H9 (cell line): ENCODE data around the gene PARM1. TPM values are rescaled to one million over a fixed set of nuclear protein-coding genes. Genes with fewer than 3 reads are reported as not detected.
A peak's percentile ranks its signal among the peaks of the same experiment; 100 is the strongest.

ENCODE experiments used
- DNase-seq: peaks from one replicate; pipeline ENCODE4 v3.0.0-alpha.2; 2017
- H2AFZ ChIP-seq: one replicate; pipeline ENCODE4 v1.6.1; 2013; ENCODE audit warnings: mild to moderate bottlenecking, low read length, control low read depth, moderate library complexity
- H2AK5ac ChIP-seq: 2 replicates; pipeline ENCODE4 v1.6.1; 2013; ENCODE audit warnings: low read length, control low read depth, mixed read lengths; ENCODE audit not compliant: insufficient read length
- H2BK120ac ChIP-seq: one replicate; pipeline ENCODE4 v1.6.1; 2013; ENCODE audit warnings: low read depth, mild to moderate bottlenecking, low read length, control low read depth, inconsistent platforms; ENCODE audit not compliant: poor library complexity, severe bottlenecking
- H2BK12ac ChIP-seq: 2 replicates; pipeline ENCODE4 v1.6.1; 2013; ENCODE audit warnings: low read length, control low read depth, mixed read lengths, low read depth; ENCODE audit not compliant: insufficient read length
- H2BK15ac ChIP-seq: 2 replicates; pipeline ENCODE4 v1.6.1; 2013; ENCODE audit warnings: low read depth, low read length, control low read depth
- H2BK20ac ChIP-seq: one replicate; pipeline ENCODE4 v1.6.1; 2013; ENCODE audit warnings: low read depth, mild to moderate bottlenecking, low read length, control low read depth, inconsistent platforms; ENCODE audit not compliant: poor library complexity, severe bottlenecking
- H2BK5ac ChIP-seq: 2 replicates; pipeline ENCODE4 v1.6.1; 2013; ENCODE audit warnings: low read length, control low read depth, mixed read lengths; ENCODE audit not compliant: insufficient read length
- H3K14ac ChIP-seq: 2 replicates; pipeline ENCODE4 v1.6.1; 2013; ENCODE audit warnings: low read length, control low read depth; ENCODE audit not compliant: insufficient read depth
- H3K18ac ChIP-seq: 2 replicates; pipeline ENCODE4 v1.6.1; 2013; ENCODE audit warnings: low read depth, mild to moderate bottlenecking, mixed read lengths, low read length, control low read depth; ENCODE audit not compliant: insufficient read length
- H3K23ac ChIP-seq: 2 replicates; pipeline ENCODE4 v1.6.1; 2013; ENCODE audit warnings: low read length, control low read depth, mixed read lengths, low read depth; ENCODE audit not compliant: insufficient read length
- H3K23me2 ChIP-seq: 2 replicates; pipeline ENCODE4 v1.6.1; 2013; ENCODE audit warnings: low read depth, mild to moderate bottlenecking, mixed read lengths, low read length, control low read depth; ENCODE audit not compliant: insufficient read length, poor library complexity, severe bottlenecking
- H3K27ac ChIP-seq: 2 replicates; pipeline ENCODE4 v1.5.1; 2013; ENCODE audit warnings: low read length, control low read depth, mixed read lengths, low read depth; ENCODE audit not compliant: insufficient read length
- H3K27me3 ChIP-seq: 2 replicates; pipeline ENCODE4 v1.6.1; 2013; ENCODE audit warnings: low read length, control low read depth, inconsistent platforms; ENCODE audit not compliant: insufficient read depth
- H3K4ac ChIP-seq: 2 replicates; pipeline ENCODE4 v1.6.1; 2013; ENCODE audit warnings: low read depth, mild to moderate bottlenecking, control low read depth, inconsistent platforms, low read length, moderate library complexity
- H3K4me1 ChIP-seq: 2 replicates; pipeline ENCODE4 v1.6.1; 2013; ENCODE audit warnings: low read length, control low read depth, inconsistent platforms; ENCODE audit not compliant: insufficient read depth
- H3K4me2 ChIP-seq: 2 replicates; pipeline ENCODE4 v1.6.1; 2013; ENCODE audit warnings: low read length, control low read depth, mixed read lengths; ENCODE audit not compliant: insufficient read length, insufficient read depth
- H3K56ac ChIP-seq: 2 replicates; pipeline ENCODE4 v1.6.1; 2013; ENCODE audit warnings: low read depth, mild to moderate bottlenecking, mixed read lengths, low read length, control low read depth; ENCODE audit not compliant: insufficient read length
- H3K79me1 ChIP-seq: 2 replicates; pipeline ENCODE4 v1.6.1; 2013; ENCODE audit warnings: low read depth, mild to moderate bottlenecking, moderate library complexity, low read length, control low read depth, inconsistent platforms; ENCODE audit not compliant: insufficient read depth, poor library complexity, severe bottlenecking
- H3K79me2 ChIP-seq: 2 replicates; pipeline ENCODE4 v1.6.1; 2013; ENCODE audit warnings: low read length, control low read depth, inconsistent platforms; ENCODE audit not compliant: insufficient read depth
- H3K9ac ChIP-seq: 2 replicates; pipeline ENCODE4 v1.6.1; 2013; ENCODE audit warnings: low read length, control low read depth, mixed read lengths; ENCODE audit not compliant: insufficient read length; ENCODE audit errors: extremely low read depth
- H3K9me3 ChIP-seq: one replicate; pipeline ENCODE4 v1.6.1; 2013; ENCODE audit warnings: low read depth, low read length, inconsistent platforms; ENCODE audit not compliant: control insufficient read depth
- H3T11ph ChIP-seq: one replicate; pipeline ENCODE4 v1.6.1; 2013; ENCODE audit warnings: mild to moderate bottlenecking, low read length, control low read depth, inconsistent platforms
- H4K20me1 ChIP-seq: one replicate; pipeline ENCODE4 v1.6.1; 2013; ENCODE audit not compliant: control insufficient read depth, insufficient read length, insufficient read depth
- H4K5ac ChIP-seq: 2 replicates; pipeline ENCODE4 v1.6.1; 2013; ENCODE audit warnings: low read depth, mild to moderate bottlenecking, mixed read lengths, low read length, control low read depth; ENCODE audit not compliant: insufficient read length
- H4K8ac ChIP-seq: replicated peaks from 2 replicates; pipeline ENCODE4 v1.6.1; 2013; ENCODE audit warnings: low read length, control low read depth, mixed read lengths, low read depth; ENCODE audit not compliant: insufficient read length
- H4K91ac ChIP-seq: 2 replicates; pipeline ENCODE4 v1.6.1; 2013; ENCODE audit warnings: low read depth, mild to moderate bottlenecking, moderate library complexity, mixed read lengths, low read length, control low read depth; ENCODE audit not compliant: insufficient read length
- H3K27ac Mint-ChIP-seq, 3 experiments: 2 replicates in 2 of 3; 3 replicates in 1 of 3; pipeline ENCODE4 v1.8.0; 2020 to 2021; ENCODE audit warnings: mixed read lengths in 3 of 3, mild to moderate bottlenecking in 1 of 3, moderate library complexity in 1 of 3
- H3K27me3 Mint-ChIP-seq: 2 replicates; pipeline ENCODE4 v1.8.0; 2021; ENCODE audit warnings: low read depth, mild to moderate bottlenecking, moderate library complexity, mixed read lengths
- H3K36me3 Mint-ChIP-seq, 3 experiments: 2 replicates in 2 of 3; 3 replicates in 1 of 3; pipeline ENCODE4 v1.8.0; 2020 to 2021; ENCODE audit warnings: low read depth in 3 of 3, mixed read lengths in 3 of 3; ENCODE audit not compliant: insufficient read depth in 1 of 3
- H3K4me1 Mint-ChIP-seq, 2 experiments: 2 replicates each; pipeline ENCODE4 v1.8.0; 2020; ENCODE audit warnings: mixed read lengths in 2 of 2
- H3K4me3 Mint-ChIP-seq, 2 experiments: 2 replicates in 1 of 2; 3 replicates in 1 of 2; pipeline ENCODE4 v1.8.0; 2020 to 2021; ENCODE audit warnings: mild to moderate bottlenecking in 2 of 2, mixed read lengths in 2 of 2, moderate library complexity in 1 of 2
- H3K9me3 Mint-ChIP-seq, 2 experiments: 2 replicates in 1 of 2; 3 replicates in 1 of 2; pipeline ENCODE4 v1.8.0; 2020; ENCODE audit warnings: mild to moderate bottlenecking in 2 of 2, mixed read lengths in 2 of 2, moderate library complexity in 1 of 2
- CTCF ChIP-seq: fragments of 200-600 bp; sonication (generic); conservative IDR thresholded peaks from 3 replicates; pipeline ENCODE4 v1.8.0; 2021; ENCODE audit warnings: antibody characterized with exemption, mild to moderate bottlenecking
- WGBS: extraction: QIAGEN DNeasy Blood & Tissue Kit; methylation state at CpG from one replicate; pipeline ENCODE4 v1.1.7; 2013; ENCODE audit warnings: missing lambda C conversion rate, low lambda C conversion rate, mixed read lengths; ENCODE audit not compliant: insufficient read length; ENCODE audit errors: extremely low coverage; 5-methylcytosine and 5-hydroxymethylcytosine counted together
- total RNA-seq: library from RNA; stranded (reverse); gene quantifications from 2 replicates; pipeline ENCODE4 v1.2.1, GENCODE V29; 2021

The PARM1 gene
- total RNA-seq, 1 experiment from 2014 or later, result 2.0 TPM

GRCh38 chr4:74904509-74905065, 28.3 kb upstream of the PARM1 start:
- Histone ChIP-seq H3K9me3 (no peaks in the 10 kb centered on the region), H2BK20ac (no peak overlapping the region), H4K91ac (no peak overlapping the region), H3K4me2 (no peak overlapping the region), H3K56ac (no peak overlapping the region), H3K23ac (no peak overlapping the region), H4K20me1 (no peaks in the 10 kb centered on the region), H2BK5ac (no peak overlapping the region), H4K5ac (no peak overlapping the region), H2BK12ac (no peak overlapping the region), H3K4me1 (no peaks in the 10 kb centered on the region), H2AK5ac (no peak overlapping the region), H2BK15ac (no peak overlapping the region), H2BK120ac (no peak overlapping the region), H3K14ac (no peak overlapping the region), H3K23me2 (no peaks in the 10 kb centered on the region), H3K27ac (no peak overlapping the region), H3K18ac (no peak overlapping the region), H3K9ac (no peak overlapping the region), H3T11ph (no peak overlapping the region), H3K27me3 (no peaks in the 10 kb centered on the region), H3K79me1 (no peaks in the 10 kb centered on the region), H3K79me2 (no peaks in the 10 kb centered on the region), H4K8ac (no peak overlapping the region), H3K4ac (no peak overlapping the region), H2AFZ (no peak overlapping the region)
- Mint-ChIP-seq H3K27me3 (no peaks in the 10 kb centered on the region), H3K4me1 (no peaks in the 10 kb centered on the region), H3K27ac (no peak overlapping the region), H3K4me3 (no peak overlapping the region), H3K36me3 (no peaks in the 10 kb centered on the region; a peak in 1 of 7 replicates), H3K9me3 (no peaks in the 10 kb centered on the region)
- TF ChIP-seq CTCF, result peak; percentile 42; the same call in 2 of the 3 replicates
- no CpG with 5 or more reads among the region's 3 CpGs for WGBS
- peak; percentile 29 for DNase-seq
